OCI-LY3 (cell line): ENCODE data around the gene PAK5.

Source experiments
- EZH2phosphoT487 ChIP-seq: fragments of 200-600 bp; shearing (Covaris generic); IDR thresholded peaks from 2 replicates; pipeline ENCODE4 v1.6.1; 2018; ENCODE audit warnings: antibody characterized with exemption, mixed run types, low read depth
- TF ChIP-seq, protein P1 (sequence below): fragments of 200-600, 300-600 bp; sonication (generic); IDR thresholded peaks from 2 replicates; pipeline ENCODE4 v1.5.1; 2014; ENCODE audit warnings: antibody characterized with exemption, low read length, low read depth

DNA sequence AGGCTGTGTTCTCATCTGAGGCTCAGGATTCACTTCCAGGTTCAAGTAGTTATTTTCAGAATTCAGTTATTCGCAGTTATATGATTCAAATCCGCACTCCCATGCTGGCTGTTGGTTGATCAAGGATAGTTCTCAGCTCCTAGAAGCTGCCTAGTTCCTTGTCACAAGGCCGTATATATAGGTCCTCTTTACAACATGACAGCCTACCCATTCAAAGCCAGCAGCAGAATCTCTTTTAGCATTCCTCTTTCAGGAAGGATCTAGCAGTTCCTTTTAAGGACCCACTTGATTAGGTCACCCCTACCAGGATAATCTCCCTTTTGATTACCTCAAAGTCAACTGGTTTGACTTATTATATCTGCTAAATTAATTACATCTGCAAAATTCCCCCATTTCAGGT, 348.2 kb downstream of the PAK5 start:
- TF ChIP-seq, protein P1, sequence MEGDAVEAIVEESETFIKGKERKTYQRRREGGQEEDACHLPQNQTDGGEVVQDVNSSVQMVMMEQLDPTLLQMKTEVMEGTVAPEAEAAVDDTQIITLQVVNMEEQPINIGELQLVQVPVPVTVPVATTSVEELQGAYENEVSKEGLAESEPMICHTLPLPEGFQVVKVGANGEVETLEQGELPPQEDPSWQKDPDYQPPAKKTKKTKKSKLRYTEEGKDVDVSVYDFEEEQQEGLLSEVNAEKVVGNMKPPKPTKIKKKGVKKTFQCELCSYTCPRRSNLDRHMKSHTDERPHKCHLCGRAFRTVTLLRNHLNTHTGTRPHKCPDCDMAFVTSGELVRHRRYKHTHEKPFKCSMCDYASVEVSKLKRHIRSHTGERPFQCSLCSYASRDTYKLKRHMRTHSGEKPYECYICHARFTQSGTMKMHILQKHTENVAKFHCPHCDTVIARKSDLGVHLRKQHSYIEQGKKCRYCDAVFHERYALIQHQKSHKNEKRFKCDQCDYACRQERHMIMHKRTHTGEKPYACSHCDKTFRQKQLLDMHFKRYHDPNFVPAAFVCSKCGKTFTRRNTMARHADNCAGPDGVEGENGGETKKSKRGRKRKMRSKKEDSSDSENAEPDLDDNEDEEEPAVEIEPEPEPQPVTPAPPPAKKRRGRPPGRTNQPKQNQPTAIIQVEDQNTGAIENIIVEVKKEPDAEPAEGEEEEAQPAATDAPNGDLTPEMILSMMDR, result no peak
- no peak for TF ChIP-seq EZH2phosphoT487
